HEK293T (cell line): ENCODE data around the gene PI16.

ENCODE experiments used
- ARNT ChIP-seq: fragments of 450-650 bp; IDR thresholded peaks from 2 replicates; pipeline ENCODE4 v1.6.1; 2017; ENCODE audit warnings: mild to moderate bottlenecking
- ELF4 ChIP-seq: fragments of 450-650 bp; IDR thresholded peaks from 2 replicates; pipeline ENCODE4 v1.6.1; 2017; ENCODE audit warnings: antibody characterized with exemption
- HDGF ChIP-seq: fragments of 450-650 bp; IDR thresholded peaks from 2 replicates; pipeline ENCODE4 v1.6.1; 2017; ENCODE audit warnings: antibody characterized with exemption, borderline replicate concordance
- L3MBTL2 ChIP-seq: fragments of 450-650 bp; conservative IDR thresholded peaks from 2 replicates; pipeline ENCODE4 v1.6.1; 2016; ENCODE audit warnings: mild to moderate bottlenecking
- SP1 ChIP-seq: fragments of 450-650 bp; IDR thresholded peaks from 2 replicates; pipeline ENCODE4 v1.6.1; 2017

DNA sequence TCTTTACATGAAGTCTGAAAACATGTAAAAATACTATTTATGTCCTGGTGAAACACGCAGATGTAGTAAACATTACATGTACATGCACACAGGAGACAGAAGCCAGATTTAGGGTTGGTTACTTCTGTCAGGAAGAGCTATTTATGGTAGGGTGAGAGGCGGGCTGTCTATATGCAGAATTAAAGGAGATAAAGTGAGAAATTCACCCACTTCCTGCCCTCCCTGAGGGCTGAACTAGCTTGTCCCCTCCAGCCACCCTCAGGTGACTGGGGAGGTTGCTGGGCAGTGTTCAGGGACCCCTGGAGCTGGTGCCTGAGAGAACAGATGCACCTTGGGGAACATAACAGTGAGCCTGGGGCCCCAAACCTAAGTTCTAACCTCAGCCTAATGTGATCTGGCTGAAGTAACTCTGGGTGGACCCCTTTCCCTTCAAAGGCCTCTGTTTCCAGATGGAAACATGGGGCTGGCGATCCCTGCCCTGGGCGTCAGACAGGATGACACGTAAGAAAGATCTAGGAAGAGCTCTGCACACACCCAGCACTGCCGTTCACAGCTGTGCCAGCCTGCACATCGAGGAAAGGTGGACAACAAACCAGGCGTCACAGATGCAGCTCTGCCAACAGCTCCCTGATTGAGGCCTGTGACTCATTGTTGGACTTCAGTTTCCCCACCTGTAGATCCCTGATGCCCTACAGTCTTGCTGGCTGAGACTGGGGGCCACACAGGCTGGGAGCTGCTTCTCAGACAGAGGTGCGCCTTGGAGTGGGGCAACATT lies 1.3 kb downstream of the PI16 start:
- TF ChIP-seq ARNT (no peak), SP1 (no peak), ELF4 (no peak), HDGF (no peak), L3MBTL2 (no peak)
